PC-3 (cell line): Measurements from ENCODE around the gene CNPY3. TPM values are rescaled to one million over a fixed set of nuclear protein-coding genes. Genes with fewer than 3 reads are reported as not detected.

Source experiments
- ATAC-seq: fragments of 200-7000 bp; cut with Tn5 transposase; 2 replicates; pipeline ENCODE4 v1.9.1; 2020; ENCODE audit warnings: mild to moderate bottlenecking, moderate library complexity
- BruUV-seq: library from RNA; stranded (reverse); fragments of 400-500 nt; replicated peaks from 2 replicates; lab custom pipeline; 2021; lab: Mats Ljungman, UMichigan
- CTCF ChIA-PET: fragments of 300-600 bp; sonication (Branson Sonifier 250); formaldehyde crosslinking; loops from one replicate; lab custom pipeline; 2022; ENCODE audit warnings: antibody characterized with exemption; lab: Charles Lee
- POLR2A ChIA-PET: fragments of 300-600 bp; sonication (Branson Sonifier 250); formaldehyde crosslinking; loops from one replicate; lab custom pipeline; 2022; ENCODE audit warnings: antibody characterized with exemption; ENCODE audit not compliant: unreplicated experiment; lab: Charles Lee
- DNase-seq: peaks from one replicate; pipeline ENCODE4 v3.0.0-alpha.2; 2015
- H2AFZ ChIP-seq: fragments of 300-600 bp; sonication (generic); 2 replicates; pipeline ENCODE4 v1.6.0; 2016; ENCODE audit warnings: antibody characterized with exemption, low read length
- H3F3A ChIP-seq: fragments of 300-600 bp; sonication (generic); one replicate; pipeline ENCODE4 v1.6.0; 2017; ENCODE audit warnings: antibody characterized with exemption, low read length, control low read depth, mild to moderate bottlenecking; ENCODE audit not compliant: unreplicated experiment
- H3K27ac ChIP-seq: fragments of 300-600 bp; sonication (generic); 2 replicates; pipeline ENCODE4 v1.5.1; 2016; ENCODE audit warnings: mild to moderate bottlenecking, low read length
- H3K27me3 ChIP-seq: fragments of 300-600 bp; sonication (generic); 2 replicates; pipeline ENCODE4 v1.6.1; 2016; ENCODE audit warnings: low read length, mixed read lengths
- H3K36me3 ChIP-seq: fragments of 300-600 bp; sonication (generic); 2 replicates; pipeline ENCODE4 v1.6.1; 2016; ENCODE audit warnings: low read depth, mixed run types, low read length, mixed read lengths
- H3K4me1 ChIP-seq: fragments of 300-600 bp; sonication (generic); 2 replicates; pipeline ENCODE4 v1.5.1; 2016; ENCODE audit warnings: low read length; ENCODE audit not compliant: insufficient read depth
- H3K4me2 ChIP-seq: fragments of 300-600 bp; sonication (generic); 2 replicates; pipeline ENCODE4 v1.6.0; 2016; ENCODE audit warnings: low read length
- H3K4me3 ChIP-seq: fragments of 300-600 bp; sonication (generic); 2 replicates; pipeline ENCODE4 v1.5.1; 2016; ENCODE audit warnings: mild to moderate bottlenecking, low read length, mixed read lengths
- H3K79me2 ChIP-seq: fragments of 300-600 bp; sonication (generic); 2 replicates; pipeline ENCODE4 v1.6.1; 2017; ENCODE audit warnings: low read length, mixed read lengths
- H3K9ac ChIP-seq: fragments of 300-600 bp; sonication (generic); 2 replicates; pipeline ENCODE4 v1.6.0; 2016; ENCODE audit warnings: mild to moderate bottlenecking, low read length
- H3K9me2 ChIP-seq: fragments of 300-600 bp; sonication (generic); replicated peaks from 2 replicates; pipeline ENCODE4 v1.6.1; 2016; ENCODE audit warnings: mixed run types, low read length, mixed read lengths
- H3K9me3 ChIP-seq: fragments of 300-600 bp; sonication (generic); 2 replicates; pipeline ENCODE4 v1.6.1; 2016; ENCODE audit warnings: low read length, mixed read lengths
- H4K20me1 ChIP-seq: fragments of 300-600 bp; sonication (generic); 2 replicates; pipeline ENCODE4 v1.6.1; 2016; ENCODE audit warnings: low read length, mixed read lengths
- CTCF ChIP-seq: fragments of 300-600 bp; sonication (generic); conservative IDR thresholded peaks from 2 replicates; pipeline ENCODE4 v1.5.1; 2017; ENCODE audit warnings: antibody characterized with exemption, low read depth, mild to moderate bottlenecking, low read length
- EZH2 ChIP-seq: fragments of 300-600 bp; sonication (generic); IDR thresholded peaks from one replicate; pipeline ENCODE4 v1.6.1; 2017; ENCODE audit warnings: antibody characterized with exemption, mild to moderate bottlenecking, low read length; ENCODE audit not compliant: unreplicated experiment
- EZH2phosphoT487 ChIP-seq: fragments of 300-600 bp; sonication (generic); IDR thresholded peaks from 2 replicates; pipeline ENCODE4 v1.6.1; 2018; ENCODE audit warnings: mild to moderate bottlenecking, antibody characterized with exemption, low read length, borderline replicate concordance
- intact Hi-C: fragments of 100-400 bp; cut with micrococcal nuclease; formaldehyde crosslinking; loops from 2 replicates; pipeline ENCODE4 v1.9.0; 2023
- total RNA-seq: library from RNA; depleted of rRNA; stranded (reverse); fragments of >200 nt; gene quantifications from 2 replicates; pipeline ENCODE4 v1.2.3, GENCODE V29; 2014

The CNPY3 gene
- total RNA-seq, 1 experiment from 2014 or later, result 37.5 TPM

GRCh38 chr6:42971746-42972327 is 42.6 kb downstream of the CNPY3 start:
- Histone ChIP-seq H2AFZ (no peak overlapping the region), H3K9me2 (no peaks in the 10 kb centered on the region), H3F3A (no peaks in the 10 kb centered on the region), H4K20me1 (no peaks in the 10 kb centered on the region), H3K27ac (no peak overlapping the region), H3K36me3 (no peaks in the 10 kb centered on the region), H3K79me2 (peaks cover 11% of the 10 kb centered on the region), H3K27me3 (no peaks in the 10 kb centered on the region), H3K4me1 (peaks cover 7% of the 10 kb centered on the region; the same call in 1 of the 2 replicates), H3K9me3 (no peaks in the 10 kb centered on the region), H3K4me2 (no peak overlapping the region), H3K9ac (no peak overlapping the region), H3K4me3 (no peak overlapping the region)
- BruUV-seq, result no TSS peak
- no peak; the same call in 1 of the 2 replicates for ATAC-seq
- DNase-seq, result no peak
- POLR2A ChIA-PET, result no interaction called here
- intact Hi-C loops, result no loop called here
- CTCF ChIA-PET, result no interaction called here
- no peak for TF ChIP-seq CTCF
- no peak for TF ChIP-seq EZH2phosphoT487
- TF ChIP-seq EZH2, result no peak

GRCh38 chr6:42973926-42974325 is 44.6 kb downstream of the CNPY3 start:
- TF ChIP-seq CTCF (no peak), EZH2phosphoT487 (no peak), EZH2 (no peak)
- no peak overlapping the region for H3K27ac ChIP-seq
- H4K20me1 ChIP-seq, result no peaks in the 10 kb centered on the region
- no peak overlapping the region for H3K4me2 ChIP-seq
- DNase-seq (no peak), ATAC-seq (no peak)
- H3F3A ChIP-seq, result no peaks in the 10 kb centered on the region
- ChIA-PET CTCF (no interaction called here), POLR2A (no interaction called here)
- no peak overlapping the region for H3K4me3 ChIP-seq
- no peak overlapping the region for H3K9ac ChIP-seq
- no peaks in the 10 kb centered on the region for H3K36me3 ChIP-seq
- no peaks in the 10 kb centered on the region for H3K27me3 ChIP-seq
- H3K4me1 ChIP-seq, result peaks cover 11% of the 10 kb centered on the region
- intact Hi-C loops, result no loop called here
- peaks cover 32% of the 10 kb centered on the region for H3K79me2 ChIP-seq
- no peaks in the 10 kb centered on the region for H3K9me2 ChIP-seq
- H3K9me3 ChIP-seq, result no peaks in the 10 kb centered on the region
- no peak overlapping the region for H2AFZ ChIP-seq
- no TSS peak for BruUV-seq

DNA sequence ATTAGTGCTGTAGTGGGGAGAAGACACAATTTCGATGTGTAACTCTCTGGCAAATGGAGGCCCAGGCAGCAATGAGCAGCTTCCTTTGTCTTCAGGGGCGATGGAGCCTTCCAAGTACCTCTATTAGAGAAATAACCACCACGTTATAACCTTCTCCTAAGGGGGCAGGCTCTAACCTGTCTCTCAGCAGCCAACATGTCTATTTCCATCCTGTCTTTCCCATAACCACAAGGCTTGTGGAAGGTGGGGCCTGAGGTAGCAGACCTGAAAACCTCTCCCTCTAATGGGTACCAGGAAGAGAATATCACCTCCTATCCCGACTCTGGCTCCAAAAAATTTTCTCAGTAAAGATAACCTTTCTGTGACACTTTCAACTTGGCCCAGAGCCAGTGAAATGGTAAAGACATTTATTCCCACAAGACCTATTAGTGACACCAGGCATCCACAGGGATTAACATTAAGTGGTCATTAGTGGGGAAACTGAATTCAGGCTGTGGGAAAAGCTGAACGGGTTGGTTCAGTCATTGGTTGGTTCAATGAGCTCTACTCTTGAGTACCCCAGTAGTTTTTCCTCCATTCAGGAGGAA is 45.7 kb downstream of the CNPY3 start:
- Histone ChIP-seq H3K36me3 (no peaks in the 10 kb centered on the region), H3K9me3 (no peaks in the 10 kb centered on the region), H3K9ac (no peak overlapping the region), H3K79me2 (peaks cover 42% of the 10 kb centered on the region), H3K4me3 (no peak overlapping the region), H3F3A (no peaks in the 10 kb centered on the region), H2AFZ (no peak overlapping the region), H3K27me3 (no peaks in the 10 kb centered on the region), H4K20me1 (no peaks in the 10 kb centered on the region), H3K4me1 (peaks cover 20% of the 10 kb centered on the region), H3K9me2 (no peaks in the 10 kb centered on the region), H3K4me2 (no peak overlapping the region), H3K27ac (no peak overlapping the region)
- ATAC-seq (no peak), DNase-seq (no peak)
- BruUV-seq, result no TSS peak
- CTCF ChIA-PET, result no interaction called here
- intact Hi-C loops, result no loop called here
- POLR2A ChIA-PET, result no interaction called here
- TF ChIP-seq CTCF (no peak), EZH2 (no peak), EZH2phosphoT487 (no peak)
